ENCODE results near the gene CLTC. TPM values are rescaled to one million over a fixed set of nuclear protein-coding genes. Genes with fewer than 3 reads are reported as not detected.

CLTC gene
- total RNA-seq = 523 and 566 TPM in 2 replicates

DNA sequence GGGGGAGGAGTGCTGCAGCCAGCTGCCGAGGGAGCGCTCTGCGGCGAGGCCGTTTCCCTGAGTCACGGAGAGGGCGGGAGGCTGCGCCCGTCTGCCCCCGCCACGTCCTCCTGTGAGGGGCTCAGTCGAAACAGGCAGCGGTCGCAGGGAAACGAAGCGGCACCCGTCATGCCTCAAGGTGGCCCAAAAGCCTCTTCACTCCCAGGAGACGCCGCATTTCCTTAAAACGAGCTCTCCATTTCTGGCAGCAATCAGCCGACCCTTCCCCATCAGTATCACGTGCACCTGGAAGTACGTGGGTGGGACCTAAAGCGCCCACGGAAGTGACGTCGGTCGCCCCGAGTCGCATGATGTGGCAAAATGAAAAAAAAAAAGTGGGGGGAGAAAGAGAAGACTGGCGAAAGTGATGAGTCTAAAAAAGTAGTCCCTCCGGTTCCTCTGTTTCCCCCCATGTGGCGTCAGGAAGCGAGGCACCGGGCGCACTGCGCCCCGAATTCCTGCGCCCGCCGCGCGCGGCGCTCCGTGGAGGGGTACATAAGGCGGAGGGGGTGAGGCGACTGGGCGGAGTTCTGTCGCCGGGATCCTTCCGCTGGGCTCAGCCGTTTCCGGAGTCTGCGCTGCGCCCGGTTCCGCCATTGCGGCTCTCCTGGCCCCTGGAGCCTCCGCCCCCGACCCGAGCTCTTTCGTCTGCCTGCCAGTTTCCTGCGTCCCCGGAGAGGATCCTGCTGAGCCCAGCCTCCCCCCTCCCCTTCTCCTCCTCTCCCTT is at the start of gene CLTC:
CLTC (plus strand) TSS at position 598 of the 766 bp plus-strand sequence. CDS start 237 bp downstream, outside the sequence.

DNA sequence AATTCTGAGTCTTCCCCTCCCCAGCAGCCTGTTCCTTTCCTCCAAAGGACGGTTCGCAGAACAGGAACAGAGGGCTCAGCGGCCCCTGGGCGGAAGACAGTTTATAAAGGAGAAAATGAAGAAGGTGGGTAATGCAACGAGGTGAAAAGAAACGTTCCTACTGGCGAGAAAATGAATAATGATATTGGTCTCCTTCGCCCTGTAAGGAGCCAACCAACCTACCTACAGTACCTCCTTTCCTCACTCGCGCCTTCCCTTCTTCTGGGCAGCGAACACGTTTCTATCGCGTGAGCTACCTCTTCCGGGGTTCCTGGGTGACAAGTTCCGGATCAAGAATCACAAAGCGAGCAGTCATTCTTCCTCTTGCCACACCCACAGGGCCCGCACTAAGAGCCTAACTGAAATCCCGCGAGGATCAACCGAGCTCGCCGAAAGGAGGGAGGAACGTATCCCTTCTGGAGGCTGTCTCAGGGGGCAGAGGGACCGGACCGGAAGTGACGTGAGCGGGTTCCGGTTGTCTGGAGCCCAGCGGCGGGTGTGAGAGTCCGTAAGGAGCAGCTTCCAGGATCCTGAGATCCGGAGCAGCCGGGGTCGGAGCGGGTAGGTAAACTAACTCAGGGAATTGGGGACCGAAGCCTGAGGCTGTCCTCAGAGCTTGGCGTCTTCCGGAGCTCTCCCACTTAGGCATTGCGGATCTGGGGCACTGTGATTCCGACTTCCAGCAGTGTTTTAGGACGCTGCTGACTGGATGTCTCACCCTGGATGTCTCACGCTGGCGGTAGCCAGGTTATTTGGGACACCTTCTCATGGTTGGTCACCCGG is 87.7 kb downstream of the CLTC start, which contains the start of the genes PTRH2 and VMP1:
PTRH2 (minus strand) TSS at position 282 of the 822 bp plus-strand sequence. CDS start 9,452 bp downstream, outside the sequence.
VMP1 (plus strand) TSS at position 506 of the 822 bp plus-strand sequence. CDS start 23,793 bp downstream, outside the sequence.

Other genes starting within 250 kb of the CLTC start
- gene DHX40, start 54.3 kb upstream of the CLTC start, total RNA-seq = 88.9 and 104 TPM in 2 replicates
- gene PTRH2, start 87.5 kb downstream of the CLTC start, total RNA-seq = 16.6 and 18.6 TPM in 2 replicates
- 364 and 450 TPM in 2 replicates for gene VMP1, start 87.8 kb downstream of the CLTC start, total RNA-seq